Transverse colon (tissue), 4 donors: ENCODE results near the gene KCNG4.

Experiments
- EP300 ChIP-seq: sonication (generic); formaldehyde crosslinking; IDR thresholded peaks from one replicate; pipeline ENCODE4 v1.6.1; 2017; ENCODE audit warnings: antibody characterized with exemption, low read depth
- POLR2A ChIP-seq: fragments of 450-650 bp; IDR thresholded peaks from one replicate; pipeline ENCODE4 v1.6.1; 2016; ENCODE audit warnings: antibody characterized with exemption, mild to moderate bottlenecking, moderate library complexity
- POLR2AphosphoS5 ChIP-seq, 3 donors: sonication (generic); formaldehyde crosslinking; IDR thresholded peaks; one replicate each; pipeline ENCODE4 v1.6.1; 2016; ENCODE audit warnings: antibody characterized with exemption in 3 of 3
- TF ChIP-seq, protein P1 (sequence below), 5 experiments: fragments of 200-600 bp in 3 of 5; fragments of 450-650 bp in 2 of 5; sonication (generic) in 3 of 5; IDR thresholded peaks; 1 replicate in 2 of 5; 2 replicates in 3 of 5; pipeline ENCODE4 v1.5.1; 2016 to 2017; ENCODE audit warnings: antibody characterized with exemption in 5 of 5, inconsistent platforms in 3 of 5, mild to moderate bottlenecking in 2 of 5, moderate library complexity in 1 of 5

DNA sequence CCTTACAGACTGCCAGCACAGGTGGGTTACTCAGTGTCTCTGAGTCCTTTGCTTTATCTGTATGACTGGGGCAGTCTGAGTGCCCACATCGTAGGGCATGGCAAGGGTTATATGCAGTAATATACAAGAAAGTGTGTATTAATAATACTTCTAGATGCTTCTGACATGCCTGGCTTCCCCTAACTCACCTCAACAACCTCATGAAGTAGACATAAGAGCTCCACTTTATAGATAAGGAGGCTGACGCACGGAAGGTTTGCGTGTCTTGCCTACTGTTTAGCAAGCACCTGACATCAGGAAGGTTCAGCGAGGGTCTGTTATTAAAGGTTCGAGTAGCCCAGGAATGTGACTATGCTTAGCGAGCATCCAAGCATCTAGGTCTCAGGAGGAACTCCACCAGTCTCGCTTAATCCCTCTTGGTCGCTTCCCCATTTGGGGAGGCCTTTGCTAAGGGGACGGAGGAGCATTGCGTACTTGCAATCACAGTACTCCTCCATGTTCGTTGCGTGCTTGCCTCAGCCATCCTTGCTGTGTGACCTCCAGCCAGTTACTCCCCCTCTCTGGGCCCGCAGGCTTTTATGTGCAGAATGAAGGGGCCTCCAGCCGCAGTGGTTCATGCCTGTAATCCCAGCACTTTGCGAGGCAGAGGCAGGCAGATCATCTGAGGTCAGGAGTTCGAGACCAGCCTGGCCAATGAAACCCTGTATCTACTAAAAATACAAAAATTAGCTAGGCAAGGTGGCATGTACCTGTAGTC is 1.6 kb downstream of the KCNG4 start:
- TF ChIP-seq POLR2AphosphoS5 (IDR thresholded peaks at IDR 0.05): no peak
- no peak for TF ChIP-seq EP300
- TF ChIP-seq, protein P1, sequence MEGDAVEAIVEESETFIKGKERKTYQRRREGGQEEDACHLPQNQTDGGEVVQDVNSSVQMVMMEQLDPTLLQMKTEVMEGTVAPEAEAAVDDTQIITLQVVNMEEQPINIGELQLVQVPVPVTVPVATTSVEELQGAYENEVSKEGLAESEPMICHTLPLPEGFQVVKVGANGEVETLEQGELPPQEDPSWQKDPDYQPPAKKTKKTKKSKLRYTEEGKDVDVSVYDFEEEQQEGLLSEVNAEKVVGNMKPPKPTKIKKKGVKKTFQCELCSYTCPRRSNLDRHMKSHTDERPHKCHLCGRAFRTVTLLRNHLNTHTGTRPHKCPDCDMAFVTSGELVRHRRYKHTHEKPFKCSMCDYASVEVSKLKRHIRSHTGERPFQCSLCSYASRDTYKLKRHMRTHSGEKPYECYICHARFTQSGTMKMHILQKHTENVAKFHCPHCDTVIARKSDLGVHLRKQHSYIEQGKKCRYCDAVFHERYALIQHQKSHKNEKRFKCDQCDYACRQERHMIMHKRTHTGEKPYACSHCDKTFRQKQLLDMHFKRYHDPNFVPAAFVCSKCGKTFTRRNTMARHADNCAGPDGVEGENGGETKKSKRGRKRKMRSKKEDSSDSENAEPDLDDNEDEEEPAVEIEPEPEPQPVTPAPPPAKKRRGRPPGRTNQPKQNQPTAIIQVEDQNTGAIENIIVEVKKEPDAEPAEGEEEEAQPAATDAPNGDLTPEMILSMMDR (IDR thresholded peaks at IDR 0.05): no peak
- TF ChIP-seq POLR2A: no peak
